HepG2 (cell line): ENCODE measurements around the gene DRAP1. TPM values are rescaled to one million over a fixed set of nuclear protein-coding genes. Genes with fewer than 3 reads are reported as not detected.

Source experiments
- ATAC-seq: fragments of 200-7000 bp; cut with Tn5 transposase; 3 replicates; pipeline ENCODE4 v1.9.1; 2020; ENCODE audit warnings: mild to moderate bottlenecking, moderate library complexity
- BruUV-seq: library from RNA; stranded (reverse); fragments of 400-500 nt; replicated peaks from 2 replicates; lab custom pipeline; 2021; lab: Mats Ljungman, UMichigan
- CTCF ChIA-PET: fragments of 300-600 bp; formaldehyde crosslinking; extraction: SDS; loops from one replicate; lab custom pipeline; 2021; ENCODE audit warnings: low total read pairs, inconsistent platforms, low intra/inter-chr PET ratio; lab: Yijun Ruan, JAX
- POLR2A ChIA-PET: fragments of 350-600 bp; sonication (Branson Sonifier 250); formaldehyde crosslinking; loops from one replicate; lab custom pipeline; 2020; ENCODE audit warnings: antibody characterized with exemption, inconsistent platforms; lab: Yijun Ruan, JAX
- DNase-seq: peaks from one replicate; pipeline ENCODE4 v3.0.0-alpha.2; 2015; ENCODE audit warnings: low spot score
- FAIRE-seq: peaks from 3 replicates; lab custom pipeline; 2011; peaks lifted over from hg19 to GRCh38; lab: Jason Lieb, UNC
- H2AFZ ChIP-seq: one replicate; pipeline ENCODE4 v1.6.1; 2011; ENCODE audit warnings: low read length, inconsistent platforms
- H3K27ac ChIP-seq: fragments of 300-600 bp; 3 replicates; pipeline ENCODE4 v1.8.0; 2011; ENCODE audit warnings: mixed run types, mild to moderate bottlenecking, mixed read lengths, low read length, inconsistent platforms; ENCODE audit not compliant: insufficient read depth; ENCODE audit errors: extremely low read length
- H3K27me3 ChIP-seq, 2 experiments: fragments of 200-600 bp in 1 of 2; 2 replicates in 1 of 2; 3 replicates in 1 of 2; pipeline versions ENCODE4 v1.6.0 to v1.8.0; 2011; ENCODE audit warnings: low read length in 2 of 2, mild to moderate bottlenecking in 2 of 2, moderate library complexity in 2 of 2, inconsistent platforms in 1 of 2; ENCODE audit not compliant: insufficient read depth in 2 of 2, control insufficient read depth in 1 of 2
- H3K36me3 ChIP-seq, 2 experiments: fragments of 200-600 bp in 1 of 2; replicated peaks in 1 of 2; 2 replicates in 1 of 2; 3 replicates in 1 of 2; pipeline versions ENCODE4 v1.5.1 to v1.8.0; 2011; ENCODE audit warnings: low read length in 2 of 2, inconsistent platforms in 1 of 2; ENCODE audit not compliant: insufficient read depth in 2 of 2, control insufficient read depth in 1 of 2
- H3K4me1 ChIP-seq: 2 replicates; pipeline ENCODE4 v1.5.1; 2012; ENCODE audit warnings: low read length, inconsistent platforms; ENCODE audit not compliant: insufficient read depth
- H3K4me2 ChIP-seq: 2 replicates; pipeline ENCODE4 v1.6.0; 2011; ENCODE audit warnings: low read depth, low read length, inconsistent platforms
- H3K4me3 ChIP-seq, 3 experiments: fragments of 200-600 bp in 1 of 3; sonication (generic), shearing (Covaris generic) in 1 of 3; replicated peaks in 1 of 3; 2 replicates each; pipeline ENCODE4 v1.5.1; 2011 to 2016; ENCODE audit warnings: low read length in 3 of 3, inconsistent platforms in 2 of 3, low read depth in 2 of 3, mild to moderate bottlenecking in 2 of 3, control low read depth in 1 of 3, mixed read lengths in 1 of 3; ENCODE audit not compliant: insufficient read depth in 1 of 3
- H3K79me2 ChIP-seq: one replicate; pipeline ENCODE4 v1.6.1; 2011; ENCODE audit warnings: low read length, inconsistent platforms; ENCODE audit not compliant: insufficient read depth
- H3K9ac ChIP-seq: 2 replicates; pipeline ENCODE4 v1.6.0; 2011; ENCODE audit warnings: mild to moderate bottlenecking, low read depth, low read length, inconsistent platforms; ENCODE audit not compliant: insufficient read depth
- H3K9me3 ChIP-seq: 2 replicates; pipeline ENCODE4 v1.5.1; 2012; ENCODE audit warnings: mild to moderate bottlenecking, low read length
- H4K20me1 ChIP-seq: 2 replicates; pipeline ENCODE4 v1.6.0; 2011; ENCODE audit warnings: inconsistent platforms, mild to moderate bottlenecking, low read length, moderate library complexity; ENCODE audit not compliant: insufficient read depth
- CEBPG ChIP-seq: IDR thresholded peaks from 2 replicates; pipeline ENCODE4 v1.6.1; 2016
- KAT2B ChIP-seq: fragments of 150-350 bp; IDR thresholded peaks from 2 replicates; pipeline ENCODE4 v1.6.1; 2014; ENCODE audit warnings: low read depth, low read length, borderline replicate concordance
- NFYC ChIP-seq: IDR thresholded peaks from 2 replicates; pipeline ENCODE4 v1.6.1; 2016; ENCODE audit warnings: missing genetic modification reagents, missing compliant biosample characterization
- PHF8 ChIP-seq: sonication (generic); formaldehyde crosslinking; IDR thresholded peaks from 2 replicates; pipeline ENCODE4 v1.5.0; 2020; ENCODE audit warnings: missing genetic modification reagents
- PTBP1 ChIP-seq: fragments of 200-400 bp; formaldehyde crosslinking; IDR thresholded peaks from 2 replicates; pipeline ENCODE4 v1.6.1; 2018; ENCODE audit warnings: low read length, low read depth; ENCODE audit not compliant: poor library complexity, severe bottlenecking
- RAD21 ChIP-seq: fragments of 450-650 bp; formaldehyde crosslinking; IDR thresholded peaks from 2 replicates; pipeline ENCODE4 v1.5.0; 2020; ENCODE audit warnings: mild to moderate bottlenecking
- ZNF841 ChIP-seq: sonication (generic); formaldehyde crosslinking; IDR thresholded peaks from 2 replicates; pipeline ENCODE4 v1.8.1; 2023; ENCODE audit warnings: missing genetic modification reagents, borderline replicate concordance
- ZSCAN22 ChIP-seq: sonication (generic); formaldehyde crosslinking; IDR thresholded peaks from 2 replicates; pipeline ENCODE4 v1.4.0; 2020; ENCODE audit warnings: mild to moderate bottlenecking, missing genetic modification reagents
- ZZZ3 ChIP-seq: sonication (generic); formaldehyde crosslinking; IDR thresholded peaks from 2 replicates; pipeline ENCODE4 v1.4.0; 2020; ENCODE audit warnings: missing genetic modification reagents, mild to moderate bottlenecking, borderline replicate concordance
- WGBS: methylation state at CpG from one replicate; pipeline ENCODE4 v1.1.6; 2017; ENCODE audit warnings: low lambda C conversion rate; 5-methylcytosine and 5-hydroxymethylcytosine counted together
- in situ Hi-C: cut with HindIII; loops from 2 replicates; pipeline ENCODE4 v1.10.0; 2017; ENCODE audit warnings: low pct_unique_long_range_greater_than_20kb; ENCODE audit not compliant: extremely low pct_ligation_motif_present
- intact Hi-C: fragments of 100-400 bp; cut with micrococcal nuclease; formaldehyde crosslinking; loops from one replicate; pipeline ENCODE4 v1.10.0; 2022; ENCODE audit not compliant: unreplicated experiment
- polyA plus RNA-seq, 8 experiments: library from polyadenylated mRNA; depleted of rRNA in 3 of 8; stranded (reverse) in 7 of 8; unstranded in 1 of 8; fragments of >200 nt; fragmentation: Illumina TruSeq in 4 of 8; extraction: Trizol in 4 of 8; gene quantifications; 2 replicates each; pipeline versions ENCODE4 v1.2.1 to v1.2.3, GENCODE V29; 2011 to 2016; ENCODE audit warnings: low read depth in 4 of 8, missing spikeins in 1 of 8, mixed read lengths in 1 of 8; ENCODE audit not compliant: insufficient read depth in 1 of 8
- total RNA-seq, 5 experiments: library from RNA; depleted of rRNA; stranded (reverse); fragments of >200 nt; fragmentation: Illumina TruSeq; extraction: Trizol; gene quantifications; 2 replicates each; pipeline ENCODE4 v1.2.3, GENCODE V29; 2016; ENCODE audit warnings: low read depth in 1 of 5
- TF ChIP-seq, protein P1 (sequence below): sonication (generic); formaldehyde crosslinking; IDR thresholded peaks from 2 replicates; pipeline ENCODE4 v1.8.0; 2022; ENCODE audit warnings: mild to moderate bottlenecking, missing genetic modification reagents, borderline replicate concordance
- TF ChIP-seq, protein P2 (sequence below): sonication (generic); formaldehyde crosslinking; IDR thresholded peaks from 2 replicates; pipeline ENCODE4 v1.9.0; 2022; ENCODE audit warnings: low read depth, missing genetic modification reagents
- TF ChIP-seq, protein P3 (sequence below): sonication (generic); formaldehyde crosslinking; IDR thresholded peaks from 2 replicates; pipeline ENCODE4 v1.5.0; 2020; ENCODE audit warnings: missing genetic modification reagents, mild to moderate bottlenecking, borderline replicate concordance
- TF ChIP-seq, protein P4 (sequence below): IDR thresholded peaks from 2 replicates; pipeline ENCODE4 v1.6.1; 2012; ENCODE audit warnings: inconsistent platforms

DRAP1 gene
- total and polyA plus RNA-seq, 2 of the 13 experiments (the other 11 are each of a cell fraction or from before 2014, with no cell fraction given) = 46.8 to 52.3 TPM

DNA sequence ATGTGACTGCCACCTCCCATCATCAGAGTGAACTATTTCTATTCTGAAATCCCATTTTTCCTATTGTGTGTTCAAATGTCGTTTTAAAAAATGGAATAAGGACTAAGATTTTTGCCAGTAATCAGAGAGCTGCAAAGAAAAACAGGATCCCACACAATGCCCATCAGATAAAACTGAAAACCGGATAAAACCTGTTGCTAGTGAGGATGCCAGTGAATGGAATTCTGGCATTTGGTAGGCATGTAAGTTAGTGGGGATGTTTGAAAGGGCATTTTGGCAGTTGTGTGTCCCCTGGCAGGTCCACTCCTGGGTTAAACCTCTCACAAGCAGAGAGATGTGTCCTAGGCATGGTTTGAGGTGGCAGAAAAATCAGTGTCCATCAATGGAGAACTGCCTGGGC, 6.2 kb downstream of the DRAP1 start:
- BruUV-seq = no TSS peak
- in situ Hi-C loops (no loop called here), intact Hi-C loops (no loop called here)
- DNase-seq (no peak), FAIRE-seq (no peak), ATAC-seq (no peak)
- no peak overlapping the region for H3K9ac ChIP-seq
- CTCF ChIA-PET = no interaction called here
- H3K9me3 ChIP-seq = no peaks in the 10 kb centered on the region
- no peaks in the 10 kb centered on the region for H3K79me2 ChIP-seq
- H3K4me3 ChIP-seq = no peak overlapping the region
- peaks cover 0 to 3% of the 10 kb centered on the region in 2 experiments; a peak in 1 of 5 replicates for H3K27me3 ChIP-seq
- H3K4me2 ChIP-seq = no peak overlapping the region
- no peak overlapping the region for H2AFZ ChIP-seq
- 31% methylated on average over 2 of the region's 2 CpGs for WGBS
- TF ChIP-seq, protein P1, sequence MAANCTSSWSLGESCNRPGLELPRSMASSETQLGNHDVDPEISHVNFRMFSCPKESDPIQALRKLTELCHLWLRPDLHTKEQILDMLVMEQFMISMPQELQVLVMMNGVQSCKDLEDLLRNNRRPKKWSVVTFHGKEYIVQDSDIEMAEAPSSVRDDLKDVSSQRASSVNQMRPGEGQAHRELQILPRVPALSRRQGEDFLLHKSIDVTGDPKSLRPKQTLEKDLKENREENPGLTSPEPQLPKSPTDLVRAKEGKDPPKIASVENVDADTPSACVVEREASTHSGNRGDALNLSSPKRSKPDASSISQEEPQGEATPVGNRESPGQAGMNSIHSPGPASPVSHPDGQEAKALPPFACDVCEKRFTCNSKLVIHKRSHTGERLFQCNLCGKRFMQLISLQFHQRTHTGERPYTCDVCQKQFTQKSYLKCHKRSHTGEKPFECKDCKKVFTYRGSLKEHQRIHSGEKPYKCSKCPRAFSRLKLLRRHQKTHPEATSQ (CRISPR knock-in tag) = no peak
- no peak for TF ChIP-seq NFYC
- no peaks in the 10 kb centered on the region for H4K20me1 ChIP-seq
- no peak overlapping the region for H3K27ac ChIP-seq
- peaks cover 30% of the 10 kb centered on the region for H3K4me1 ChIP-seq
- H3K36me3 ChIP-seq = no peaks in the 10 kb centered on the region; a peak in 1 of 5 replicates
- POLR2A ChIA-PET = no interaction called here

DNA sequence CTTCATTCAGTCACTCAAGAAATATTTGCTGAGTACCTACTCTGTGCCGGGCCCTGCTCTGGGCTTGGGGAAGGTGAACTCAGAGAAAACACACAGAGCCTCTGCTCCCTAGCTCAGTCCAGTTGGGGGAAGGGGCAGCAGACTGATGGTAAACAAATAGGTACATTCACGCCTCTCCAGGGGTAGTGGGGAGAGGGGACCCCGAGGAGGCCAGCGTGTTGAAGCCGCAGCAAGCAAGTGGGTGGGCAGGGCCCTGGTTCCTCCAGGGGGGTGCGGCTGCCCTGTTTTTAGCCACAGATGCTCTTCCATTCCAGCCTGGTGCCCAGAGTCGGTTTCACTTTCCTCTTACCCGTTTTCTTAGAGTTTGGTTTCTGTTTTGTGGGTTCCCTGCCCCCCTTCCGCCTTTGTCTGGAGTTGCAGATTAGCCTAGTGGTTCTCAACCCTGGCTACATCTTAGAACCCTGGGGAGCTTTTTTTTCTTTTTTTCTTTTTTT, 8.7 kb downstream of the DRAP1 start:
- Histone ChIP-seq H3K79me2 (no peaks in the 10 kb centered on the region), H3K9me3 (no peaks in the 10 kb centered on the region), H3K27ac (no peak overlapping the region), H3K4me2 (peak overlapping the region; percentile 97), H4K20me1 (no peaks in the 10 kb centered on the region), H2AFZ (peak overlapping the region; percentile 63), H3K27me3 (peaks cover 0 to 3% of the 10 kb centered on the region in 2 experiments; a peak in 1 of 5 replicates), H3K36me3 (no peaks in the 10 kb centered on the region), H3K9ac (peak overlapping the region; percentile 68), H3K4me1 (peaks cover 39% of the 10 kb centered on the region), H3K4me3 (peak overlapping the region; percentile 64 to 75 (median 69))
- FAIRE-seq (no peak), ATAC-seq (peak; percentile 35), DNase-seq (no peak)
- intact Hi-C loops = no loop called here
- ChIA-PET POLR2A (interaction anchor here (1.0 kb wide), 3 partner anchors 21 to 39 kb away, joined by 3 to 4 read pairs (median 3); partner anchors contain the start of gene FIBP), CTCF (no interaction called here)
- in situ Hi-C loops = no loop called here
- 9% methylated on average over 8 of the region's 9 CpGs for WGBS
- BruUV-seq = no TSS peak
- TF ChIP-seq ZZZ3 (CRISPR knock-in tag) = no peak
- no peak for TF ChIP-seq CEBPG (CRISPR knock-in tag)
- TF ChIP-seq KAT2B = no peak
- 0 out of 2 replicates have a peak, but pooled peaks have one; percentile 15 for TF ChIP-seq PHF8
- TF ChIP-seq, protein P2, sequence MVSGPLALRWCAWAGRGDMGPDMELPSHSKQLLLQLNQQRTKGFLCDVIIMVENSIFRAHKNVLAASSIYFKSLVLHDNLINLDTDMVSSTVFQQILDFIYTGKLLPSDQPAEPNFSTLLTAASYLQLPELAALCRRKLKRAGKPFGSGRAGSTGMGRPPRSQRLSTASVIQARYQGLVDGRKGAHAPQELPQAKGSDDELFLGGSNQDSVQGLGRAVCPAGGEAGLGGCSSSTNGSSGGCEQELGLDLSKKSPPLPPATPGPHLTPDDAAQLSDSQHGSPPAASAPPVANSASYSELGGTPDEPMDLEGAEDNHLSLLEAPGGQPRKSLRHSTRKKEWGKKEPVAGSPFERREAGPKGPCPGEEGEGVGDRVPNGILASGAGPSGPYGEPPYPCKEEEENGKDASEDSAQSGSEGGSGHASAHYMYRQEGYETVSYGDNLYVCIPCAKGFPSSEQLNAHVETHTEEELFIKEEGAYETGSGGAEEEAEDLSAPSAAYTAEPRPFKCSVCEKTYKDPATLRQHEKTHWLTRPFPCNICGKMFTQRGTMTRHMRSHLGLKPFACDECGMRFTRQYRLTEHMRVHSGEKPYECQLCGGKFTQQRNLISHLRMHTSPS = no peak
- no peak for TF ChIP-seq ZNF841
- TF ChIP-seq ZSCAN22 (CRISPR knock-in tag) = no peak
- no peak for TF ChIP-seq RAD21 (CRISPR knock-in tag)
- no peak for TF ChIP-seq PTBP1
- TF ChIP-seq, protein P3, sequence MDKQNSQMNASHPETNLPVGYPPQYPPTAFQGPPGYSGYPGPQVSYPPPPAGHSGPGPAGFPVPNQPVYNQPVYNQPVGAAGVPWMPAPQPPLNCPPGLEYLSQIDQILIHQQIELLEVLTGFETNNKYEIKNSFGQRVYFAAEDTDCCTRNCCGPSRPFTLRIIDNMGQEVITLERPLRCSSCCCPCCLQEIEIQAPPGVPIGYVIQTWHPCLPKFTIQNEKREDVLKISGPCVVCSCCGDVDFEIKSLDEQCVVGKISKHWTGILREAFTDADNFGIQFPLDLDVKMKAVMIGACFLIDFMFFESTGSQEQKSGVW (CRISPR knock-in tag) = no peak
- TF ChIP-seq, protein P4, sequence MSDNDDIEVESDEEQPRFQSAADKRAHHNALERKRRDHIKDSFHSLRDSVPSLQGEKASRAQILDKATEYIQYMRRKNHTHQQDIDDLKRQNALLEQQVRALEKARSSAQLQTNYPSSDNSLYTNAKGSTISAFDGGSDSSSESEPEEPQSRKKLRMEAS = no peak
